NCI-H1930 (cell line): Measurements from ENCODE around the gene SCART1.
"Not testable (repeated sequence)": the region's sequence is repeated elsewhere in the genome, so short reads cannot be mapped to it uniquely, and the experiment has no call there.

ENCODE experiments used
- DNase-seq, 2 experiments: peaks; one replicate each; lab custom pipeline; 2025; lab: John Stamatoyannopoulos, UW

The SCART1 gene

DNA sequence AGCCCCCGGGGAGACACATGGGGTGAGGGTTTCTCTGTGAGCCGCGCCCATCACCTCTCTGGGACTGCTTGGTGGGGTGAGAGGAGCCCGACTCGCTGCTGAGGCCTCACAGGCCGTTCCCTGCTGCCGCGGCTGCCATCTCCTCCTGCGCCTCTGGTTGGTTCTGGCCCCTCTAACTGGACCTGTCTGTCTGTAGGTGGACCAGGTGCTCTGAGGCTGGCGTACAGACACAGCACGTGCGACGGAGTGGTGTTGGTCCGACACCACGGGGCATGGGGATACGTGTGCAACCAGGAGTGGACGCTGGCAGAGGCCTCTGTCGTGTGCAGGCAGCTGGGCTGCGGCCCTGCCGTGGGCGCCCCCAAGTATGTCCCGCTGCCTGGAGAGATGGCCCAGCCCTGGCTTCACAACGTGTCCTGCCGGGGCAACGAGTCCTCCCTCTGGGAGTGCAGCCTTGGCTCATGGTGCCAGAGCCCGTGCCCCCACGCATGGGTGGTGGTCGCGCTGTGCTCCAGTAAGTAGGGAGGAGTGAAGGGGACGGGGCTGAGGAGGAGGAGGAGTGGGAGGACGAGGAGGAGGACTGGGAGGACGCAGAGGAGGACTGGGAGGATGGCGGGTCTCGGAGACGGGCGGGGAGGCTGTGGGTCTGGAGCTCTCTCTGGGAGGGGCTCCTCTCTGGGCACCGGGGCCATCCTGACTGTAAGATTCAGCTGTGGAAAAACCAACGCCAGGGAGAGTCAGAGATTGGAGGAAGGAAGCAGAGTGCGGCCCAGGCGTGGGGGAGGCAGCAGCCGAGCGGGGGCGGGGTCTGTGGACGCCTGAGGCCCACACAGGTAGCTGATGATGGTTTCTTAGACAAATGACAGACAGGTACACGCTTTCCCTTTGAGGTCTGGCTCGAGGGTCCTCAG is 2.6 kb downstream of the SCART1 start:
- DNase-seq, result no peak

GRCh38 chr10:133457100-133457841 is 3.5 kb downstream of the SCART1 start:
- DNase-seq, result no peak

DNA sequence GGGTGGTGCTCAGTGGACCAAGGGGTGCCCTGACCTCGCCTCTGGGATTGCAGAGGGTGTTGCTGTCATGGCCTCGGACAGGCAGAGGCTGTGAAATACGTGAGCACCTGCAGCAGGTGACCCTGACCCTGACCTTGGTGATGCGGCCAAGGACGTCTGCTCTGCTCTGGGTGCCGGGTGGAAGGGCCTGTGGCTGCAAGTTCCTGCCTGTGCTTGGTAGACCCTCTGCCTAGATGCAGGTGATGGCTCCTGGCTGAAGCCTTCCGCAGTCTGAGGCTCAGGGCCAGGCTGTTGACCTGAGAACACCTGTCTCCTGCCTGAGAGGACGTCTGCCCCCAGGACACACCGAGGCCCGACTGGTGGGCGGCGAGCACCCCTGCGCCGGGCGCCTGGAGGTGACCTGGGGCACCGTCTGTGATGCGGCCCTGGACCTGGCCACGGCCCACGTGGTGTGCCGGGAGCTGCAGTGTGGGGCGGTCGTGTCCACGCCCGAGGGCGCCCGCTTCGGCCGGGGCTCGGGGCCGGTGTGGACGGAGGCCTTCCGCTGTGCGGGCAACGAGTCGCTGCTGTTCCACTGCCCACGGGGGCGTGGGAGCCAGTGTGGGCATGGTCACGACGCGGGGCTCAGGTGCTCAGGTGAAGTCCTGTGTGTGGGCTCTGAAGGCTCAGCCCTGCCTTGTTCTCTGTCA is 4.4 kb downstream of the SCART1 start:
- no peak for DNase-seq

DNA sequence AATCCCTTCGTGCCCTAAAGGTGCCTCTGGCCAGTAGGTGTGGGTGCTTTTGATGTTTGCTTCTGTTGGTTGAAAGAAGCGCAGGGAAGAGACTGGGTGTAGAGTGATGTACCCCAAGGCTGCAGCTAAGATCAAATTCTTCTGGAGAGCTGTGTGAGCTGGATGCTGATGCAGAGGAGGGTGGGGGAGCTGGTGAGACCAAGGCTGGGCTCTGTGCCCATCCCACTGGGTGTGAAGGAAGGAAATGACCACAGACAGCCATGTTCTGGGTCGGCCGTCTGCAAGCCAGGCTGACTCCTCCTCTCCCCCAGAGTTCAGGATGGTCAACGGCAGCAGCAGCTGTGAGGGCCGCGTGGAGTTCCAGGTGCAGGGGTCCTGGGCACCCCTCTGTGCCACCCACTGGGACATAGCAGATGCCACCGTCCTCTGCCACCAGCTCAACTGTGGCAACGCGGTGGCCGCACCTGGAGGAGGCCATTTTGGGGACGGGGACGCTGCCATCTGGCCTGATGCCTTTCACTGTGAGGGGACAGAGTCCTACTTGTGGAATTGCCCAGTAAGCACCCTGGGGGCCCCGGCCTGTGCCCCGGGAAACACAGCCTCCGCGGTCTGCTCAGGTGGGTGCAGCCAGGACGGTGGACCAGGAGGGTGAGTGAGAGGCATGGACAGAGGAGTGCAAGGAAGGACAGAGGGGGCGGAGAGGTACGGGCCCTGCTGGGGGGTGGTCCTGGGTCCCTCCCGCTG is 5.1 kb downstream of the SCART1 start:
- no peak for DNase-seq

DNA sequence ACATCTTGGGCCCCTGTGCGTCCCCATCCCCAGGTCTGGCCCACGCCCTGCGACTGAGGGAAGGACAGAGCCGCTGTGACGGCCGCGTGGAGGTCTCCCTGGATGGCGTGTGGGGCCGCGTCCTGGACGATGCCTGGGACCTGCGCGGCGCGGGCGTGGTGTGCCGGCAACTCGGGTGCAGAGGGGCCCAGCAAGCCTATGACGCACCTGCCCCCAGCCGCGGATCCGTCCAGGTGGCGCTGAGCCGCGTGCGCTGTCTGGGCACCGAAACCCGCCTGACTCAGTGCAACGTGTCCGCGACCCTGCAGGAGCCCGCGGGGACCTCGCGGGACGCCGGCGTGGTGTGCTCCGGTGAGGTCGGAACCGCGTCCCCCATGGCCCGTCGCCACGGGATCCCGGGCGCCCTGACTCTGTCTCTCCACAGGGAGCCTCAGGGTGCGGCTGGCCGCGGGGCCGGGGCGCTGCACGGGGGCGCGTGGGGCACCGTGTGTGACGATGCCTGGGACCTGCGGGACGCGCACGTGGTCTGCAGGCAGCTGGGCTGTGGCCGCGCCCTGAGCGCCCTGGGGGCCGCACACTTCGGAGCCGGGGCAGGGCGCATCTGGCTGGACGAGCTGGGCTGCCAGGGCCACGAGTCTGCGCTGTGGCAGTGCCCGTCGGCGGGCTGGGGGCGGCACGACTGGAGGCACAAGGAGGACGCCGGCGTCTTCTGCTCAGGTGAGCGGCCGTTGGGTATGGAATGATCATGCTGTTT is 5.9 kb downstream of the SCART1 start:
- no peak for DNase-seq

DNA sequence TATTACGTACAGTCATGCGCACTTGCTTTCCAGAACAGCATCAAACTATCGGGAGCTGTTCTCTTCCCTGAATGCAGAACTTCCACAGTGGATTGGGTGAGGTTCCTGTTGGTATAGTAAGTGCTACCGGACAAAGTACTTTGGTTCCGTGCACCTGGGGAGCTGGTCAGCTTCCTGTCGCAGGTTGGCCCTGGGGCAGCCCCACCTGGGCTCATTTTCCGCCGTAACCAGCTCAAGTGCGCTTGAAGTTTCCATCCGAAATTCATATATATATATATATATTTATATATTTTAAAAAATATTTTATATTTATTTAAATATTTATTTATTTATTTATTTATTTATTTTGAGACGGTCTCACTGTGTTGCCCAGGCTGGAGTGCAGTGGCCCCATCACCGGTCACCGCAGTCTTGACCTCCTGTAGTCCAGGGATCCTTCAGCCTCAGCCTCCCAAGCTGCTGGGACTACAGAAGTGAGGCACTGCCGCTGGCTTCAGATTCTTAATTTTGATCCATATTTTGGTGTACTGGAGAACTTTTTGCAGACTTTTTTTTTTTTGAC is 6.5 kb downstream of the SCART1 start:
- no peak for DNase-seq

DNA sequence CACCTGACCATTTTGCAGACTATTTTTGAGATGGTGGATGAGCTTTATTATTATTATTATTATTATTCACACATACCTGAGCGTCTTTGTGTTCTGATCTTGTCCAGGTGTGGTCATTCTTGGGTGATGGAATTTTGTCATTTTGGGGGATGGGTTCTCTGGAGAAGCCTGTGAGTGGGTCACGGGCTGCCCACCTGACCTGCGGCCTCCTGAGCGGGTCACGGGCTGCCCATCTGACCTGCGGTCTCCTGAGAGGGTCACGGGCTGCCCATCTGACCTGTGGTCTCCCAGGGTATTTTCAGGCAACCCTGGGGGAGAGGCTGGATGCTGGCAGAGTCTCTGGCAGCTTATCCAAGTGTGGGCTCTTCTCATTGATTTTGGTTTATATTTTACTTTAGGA is 7.3 kb downstream of the SCART1 start:
- DNase-seq, result no peak

GRCh38 chr10:133461841-133462240 is 8.1 kb downstream of the SCART1 start:
- DNase-seq, result no peak

GRCh38 chr10:133462512-133463305 is 9.0 kb downstream of the SCART1 start:
- no peak for DNase-seq

- DNase-seq, result no peak
These were observed 10.9 kb downstream of the SCART1 start for GRCh38 chr10:133464582-133465031.

DNA sequence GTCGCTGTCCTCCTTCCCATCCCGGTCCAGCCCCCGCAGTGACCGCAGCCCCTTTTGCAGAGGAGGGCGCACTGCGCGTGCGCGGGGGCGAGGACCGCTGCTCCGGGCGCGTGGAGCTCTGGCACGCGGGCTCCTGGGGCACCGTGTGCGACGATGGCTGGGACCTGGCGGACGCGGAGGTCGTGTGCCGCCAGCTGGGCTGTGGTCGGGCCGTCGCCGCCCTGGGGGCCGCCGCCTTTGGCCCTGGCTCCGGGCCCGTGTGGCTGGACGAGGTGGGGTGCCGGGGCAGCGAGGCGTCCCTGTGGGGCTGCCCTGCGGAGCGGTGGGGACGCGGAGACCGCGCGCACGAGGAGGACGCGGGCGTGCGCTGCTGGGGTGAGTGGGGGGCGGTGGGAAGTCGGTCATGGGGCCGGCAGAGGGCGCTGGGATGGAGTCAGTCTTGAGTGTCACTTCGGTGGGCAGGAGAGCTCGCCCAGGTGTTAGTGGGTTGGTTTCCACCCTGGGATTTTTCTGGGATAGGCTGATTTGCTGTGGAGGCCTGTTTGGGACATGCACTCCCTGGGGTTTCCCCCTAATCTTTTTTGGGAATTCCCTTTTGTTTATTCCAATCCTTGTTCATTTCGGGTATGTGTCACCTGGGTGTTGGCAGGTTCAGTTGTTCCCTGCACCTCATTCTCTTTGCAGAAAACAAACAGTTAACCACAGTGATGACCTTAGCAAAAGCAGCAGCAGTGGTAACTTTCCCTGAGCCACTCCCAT is 11.6 kb downstream of the SCART1 start:
- no peak for DNase-seq

GRCh38 chr10:133465950-133466474 is 12.3 kb downstream of the SCART1 start:
- no peak for DNase-seq

GRCh38 chr10:133466683-133467275 is 13.0 kb downstream of the SCART1 start:
- DNase-seq, result no peak

- no peak for DNase-seq
These were observed 13.7 kb downstream of the SCART1 start for GRCh38 chr10:133467286-133467911.

DNA sequence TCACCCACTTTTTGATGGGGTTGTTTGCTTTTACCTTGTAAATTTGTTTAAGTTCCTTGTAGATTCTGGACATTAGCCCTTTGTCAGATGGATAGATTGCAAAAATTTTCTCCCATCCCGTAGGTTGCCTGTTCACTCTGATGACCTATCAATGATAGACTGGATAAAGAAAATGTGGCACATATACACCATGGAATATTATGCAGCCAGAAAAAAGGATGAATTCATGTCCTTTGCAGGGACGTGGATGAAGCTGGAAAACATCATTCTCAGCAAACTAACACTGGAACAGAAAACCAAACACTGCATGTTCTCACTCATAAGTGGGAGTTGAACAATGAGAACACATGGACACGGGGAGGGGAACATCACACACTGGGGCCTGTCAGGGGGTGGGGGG is 15.5 kb downstream of the SCART1 start:
- DNase-seq, result not testable (repeated sequence)

DNA sequence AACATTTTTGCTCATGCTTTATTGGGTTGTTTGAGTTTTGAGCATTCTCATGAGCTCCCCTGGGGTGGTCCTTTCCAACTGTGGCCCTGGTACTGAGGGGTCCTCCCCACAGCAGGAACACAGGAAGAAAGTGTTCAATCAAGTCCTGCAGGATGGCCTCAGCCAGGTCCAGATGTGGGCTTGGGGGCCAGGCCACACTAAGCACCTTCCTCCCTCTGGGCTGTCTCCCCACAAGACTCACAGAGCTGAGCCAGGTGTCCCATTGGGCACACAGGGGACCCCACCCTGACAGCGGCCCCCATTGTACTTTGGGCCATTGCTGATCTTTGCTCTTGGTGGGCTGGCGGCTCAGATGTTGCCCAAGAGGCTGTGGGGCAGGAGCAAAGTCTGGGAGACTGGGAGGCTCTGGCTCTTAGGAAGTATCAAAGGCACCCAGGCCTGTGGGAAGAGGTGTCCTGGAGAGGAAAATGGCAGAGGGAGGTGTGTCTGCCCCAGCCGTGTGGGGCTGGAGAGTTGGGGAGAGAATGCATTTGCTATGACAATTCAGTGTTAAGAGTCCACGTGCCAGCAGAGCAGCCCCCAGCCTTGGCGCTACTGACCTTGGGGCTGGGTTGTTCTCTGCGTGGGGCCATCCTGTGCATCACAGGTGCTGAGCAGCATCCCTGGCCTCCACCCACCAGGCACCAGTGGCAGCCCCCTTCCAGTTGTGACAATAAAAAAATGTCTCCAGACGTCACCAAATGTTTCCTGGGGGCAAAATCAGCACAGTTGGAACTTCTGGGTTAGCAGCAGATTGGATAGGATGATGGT is 17.8 kb downstream of the SCART1 start:
- no peak for DNase-seq

GRCh38 chr10:133473270-133473669 is 19.5 kb downstream of the SCART1 start:
- DNase-seq, result no peak
